Measurements from ENCODE around the gene KRTAP10-11.

GRCh38 chr21:44626673-44627143, 19.5 kb upstream of the KRTAP10-11 start, which contains the start of gene KRTAP10-9:
- TF ChIP-seq, protein P1, sequence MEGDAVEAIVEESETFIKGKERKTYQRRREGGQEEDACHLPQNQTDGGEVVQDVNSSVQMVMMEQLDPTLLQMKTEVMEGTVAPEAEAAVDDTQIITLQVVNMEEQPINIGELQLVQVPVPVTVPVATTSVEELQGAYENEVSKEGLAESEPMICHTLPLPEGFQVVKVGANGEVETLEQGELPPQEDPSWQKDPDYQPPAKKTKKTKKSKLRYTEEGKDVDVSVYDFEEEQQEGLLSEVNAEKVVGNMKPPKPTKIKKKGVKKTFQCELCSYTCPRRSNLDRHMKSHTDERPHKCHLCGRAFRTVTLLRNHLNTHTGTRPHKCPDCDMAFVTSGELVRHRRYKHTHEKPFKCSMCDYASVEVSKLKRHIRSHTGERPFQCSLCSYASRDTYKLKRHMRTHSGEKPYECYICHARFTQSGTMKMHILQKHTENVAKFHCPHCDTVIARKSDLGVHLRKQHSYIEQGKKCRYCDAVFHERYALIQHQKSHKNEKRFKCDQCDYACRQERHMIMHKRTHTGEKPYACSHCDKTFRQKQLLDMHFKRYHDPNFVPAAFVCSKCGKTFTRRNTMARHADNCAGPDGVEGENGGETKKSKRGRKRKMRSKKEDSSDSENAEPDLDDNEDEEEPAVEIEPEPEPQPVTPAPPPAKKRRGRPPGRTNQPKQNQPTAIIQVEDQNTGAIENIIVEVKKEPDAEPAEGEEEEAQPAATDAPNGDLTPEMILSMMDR (conservative IDR thresholded peaks at IDR 0.05 in 1 of 2, IDR thresholded peaks at IDR 0.05 in 1 of 2; ENCODE audit: extremely low read depth in 1 of 2, insufficient read depth in 1 of 2, low read depth in 1 of 2, low read length in 2 of 2), result no peak
- TF ChIP-seq EZH2 (IDR thresholded peaks at IDR 0.05; ENCODE audit: borderline replicate concordance, low read length), result no peak

Measured in mammary epithelial cell (primary cell).